HEK293 (cell line): ENCODE measurements around the gene DNAH8.

Experiments used
- EGR2 ChIP-seq: fragments of 450-650 bp; formaldehyde crosslinking; IDR thresholded peaks from 2 replicates; pipeline ENCODE4 v1.5.1; 2016; ENCODE audit warnings: low read depth, missing biosample characterization, missing genetic modification characterization
- HOXC10 ChIP-seq: sonication (generic); formaldehyde crosslinking; IDR thresholded peaks from 2 replicates; pipeline ENCODE4 v1.8.1; 2023; ENCODE audit warnings: mild to moderate bottlenecking, missing genetic modification reagents
- MEIS1 ChIP-seq: sonication (generic); formaldehyde crosslinking; IDR thresholded peaks from 2 replicates; pipeline ENCODE4 v1.8.1; 2022; ENCODE audit warnings: missing genetic modification reagents, mild to moderate bottlenecking, borderline replicate concordance
- PBX3 ChIP-seq: sonication (generic); formaldehyde crosslinking; IDR thresholded peaks from 2 replicates; pipeline ENCODE4 v1.8.1; 2022; ENCODE audit warnings: mild to moderate bottlenecking, moderate library complexity, missing genetic modification reagents
- PRDM6 ChIP-seq: fragments of 450-650 bp; formaldehyde crosslinking; IDR thresholded peaks from 2 replicates; pipeline ENCODE4 v1.5.1; 2017; ENCODE audit warnings: missing biosample characterization, missing genetic modification characterization
- REPIN1 ChIP-seq: fragments of 450-650 bp; formaldehyde crosslinking; IDR thresholded peaks from 2 replicates; pipeline ENCODE4 v1.5.1; 2017; ENCODE audit warnings: missing biosample characterization, missing genetic modification characterization, low read depth
- SP2 ChIP-seq: fragments of 450-650 bp; formaldehyde crosslinking; IDR thresholded peaks from 2 replicates; pipeline ENCODE4 v1.5.1; 2016; ENCODE audit warnings: missing biosample characterization, missing genetic modification characterization
- TCF7L2 ChIP-seq: IDR thresholded peaks from 2 replicates; pipeline ENCODE4 v1.6.1; 2011; ENCODE audit warnings: low read depth, mild to moderate bottlenecking, inconsistent platforms, low read length, moderate library complexity, borderline replicate concordance
- ZFHX2 ChIP-seq: fragments of 450-650 bp; formaldehyde crosslinking; conservative IDR thresholded peaks from 2 replicates; pipeline ENCODE4 v1.5.1; 2016; ENCODE audit warnings: missing biosample characterization, missing genetic modification characterization
- ZIC2 ChIP-seq: fragments of 450-650 bp; formaldehyde crosslinking; IDR thresholded peaks from 2 replicates; pipeline ENCODE4 v1.5.1; 2016; ENCODE audit warnings: missing biosample characterization, missing genetic modification characterization
- ZNF114 ChIP-seq: fragments of 450-650 bp; formaldehyde crosslinking; IDR thresholded peaks from 2 replicates; pipeline ENCODE4 v1.5.0; 2017; ENCODE audit warnings: missing biosample characterization, missing genetic modification characterization
- ZNF146 ChIP-seq: fragments of 450-650 bp; formaldehyde crosslinking; IDR thresholded peaks from 2 replicates; pipeline ENCODE4 v1.5.1; 2016; ENCODE audit warnings: missing biosample characterization, missing genetic modification characterization
- ZNF169 ChIP-seq: fragments of 450-650 bp; formaldehyde crosslinking; IDR thresholded peaks from 2 replicates; pipeline ENCODE4 v1.5.1; 2016; ENCODE audit warnings: missing biosample characterization, missing genetic modification characterization
- ZNF26 ChIP-seq: fragments of 450-650 bp; formaldehyde crosslinking; IDR thresholded peaks from 2 replicates; pipeline ENCODE4 v1.5.1; 2016; ENCODE audit warnings: missing biosample characterization, missing genetic modification characterization
- ZNF354C ChIP-seq: fragments of 450-650 bp; formaldehyde crosslinking; IDR thresholded peaks from 2 replicates; pipeline ENCODE4 v1.5.1; 2016; ENCODE audit warnings: missing biosample characterization, missing genetic modification characterization, low read depth, borderline replicate concordance
- ZNF362 ChIP-seq: fragments of 450-650 bp; formaldehyde crosslinking; IDR thresholded peaks from 2 replicates; pipeline ENCODE4 v1.5.1; 2016; ENCODE audit warnings: missing biosample characterization, missing genetic modification characterization
- ZNF423 ChIP-seq: fragments of 450-650 bp; formaldehyde crosslinking; IDR thresholded peaks from 2 replicates; pipeline ENCODE4 v1.5.1; 2016; ENCODE audit warnings: missing biosample characterization, missing genetic modification characterization
- ZNF555 ChIP-seq: fragments of 450-650 bp; formaldehyde crosslinking; conservative IDR thresholded peaks from 2 replicates; pipeline ENCODE4 v1.5.1; 2017; ENCODE audit warnings: missing biosample characterization, mild to moderate bottlenecking, missing genetic modification characterization, inconsistent platforms
- ZNF571 ChIP-seq: fragments of 450-650 bp; formaldehyde crosslinking; IDR thresholded peaks from 2 replicates; pipeline ENCODE4 v1.5.0; 2017; ENCODE audit warnings: missing biosample characterization, missing genetic modification characterization
- ZNF621 ChIP-seq: fragments of 450-650 bp; formaldehyde crosslinking; IDR thresholded peaks from 2 replicates; pipeline ENCODE4 v1.5.1; 2017; ENCODE audit warnings: missing biosample characterization, missing genetic modification characterization
- ZNF701 ChIP-seq: fragments of 450-650 bp; formaldehyde crosslinking; IDR thresholded peaks from 2 replicates; pipeline ENCODE4 v1.5.1; 2016; ENCODE audit warnings: missing biosample characterization, missing genetic modification characterization
- ZSCAN5A ChIP-seq: fragments of 450-650 bp; formaldehyde crosslinking; IDR thresholded peaks from 2 replicates; pipeline ENCODE4 v1.5.1; 2016; ENCODE audit warnings: missing biosample characterization, missing genetic modification characterization
- TF ChIP-seq, protein P1 (sequence below): fragments of 450-650 bp; formaldehyde crosslinking; IDR thresholded peaks from 2 replicates; pipeline ENCODE4 v1.5.1; 2017; ENCODE audit warnings: missing biosample characterization, missing genetic modification characterization
- TF ChIP-seq, protein P2 (sequence below): fragments of 450-650 bp; formaldehyde crosslinking; IDR thresholded peaks from 2 replicates; pipeline ENCODE4 v1.5.1; 2016; ENCODE audit warnings: missing biosample characterization, missing genetic modification characterization
- TF ChIP-seq, protein P3 (sequence below): fragments of 450-650 bp; formaldehyde crosslinking; IDR thresholded peaks from 2 replicates; pipeline ENCODE4 v1.5.1; 2016; ENCODE audit warnings: missing biosample characterization, missing genetic modification characterization

Gene DNAH8

GRCh38 chr6:38702558-38703397 lies 12.3 kb upstream of the DNAH8 start, which contains the start of gene GLO1 (continued):
- TF ChIP-seq SP2 (peak; percentile 86), MEIS1 (CRISPR knock-in tag) (no peak), ZNF26 (tag by site-specific recombination) (no peak), ZIC2 (tag by site-specific recombination) (no peak), ZNF701 (tag by site-specific recombination) (no peak), ZNF423 (no peak), ZNF362 (peak; percentile 95), ZSCAN5A (tag by site-specific recombination) (0 out of 2 replicates have a peak, but pooled peaks have one; percentile 26), PBX3 (CRISPR knock-in tag) (no peak; the same call in 1 of the 2 replicates), ZNF354C (no peak), HOXC10 (CRISPR knock-in tag) (no peak), TCF7L2 (no peak), ZNF114 (tag by site-specific recombination) (no peak), REPIN1 (peak; percentile 45; the same call in 1 of the 2 replicates), ZNF169 (tag by site-specific recombination) (no peak), PRDM6 (no peak), ZFHX2 (tag by site-specific recombination) (peak; percentile 96), ZNF555 (no peak), ZNF621 (tag by site-specific recombination) (no peak), ZNF571 (tag by site-specific recombination) (no peak), ZNF146 (tag by site-specific recombination) (no peak), EGR2 (tag by site-specific recombination) (peak; percentile 94)
- TF ChIP-seq, protein P1, sequence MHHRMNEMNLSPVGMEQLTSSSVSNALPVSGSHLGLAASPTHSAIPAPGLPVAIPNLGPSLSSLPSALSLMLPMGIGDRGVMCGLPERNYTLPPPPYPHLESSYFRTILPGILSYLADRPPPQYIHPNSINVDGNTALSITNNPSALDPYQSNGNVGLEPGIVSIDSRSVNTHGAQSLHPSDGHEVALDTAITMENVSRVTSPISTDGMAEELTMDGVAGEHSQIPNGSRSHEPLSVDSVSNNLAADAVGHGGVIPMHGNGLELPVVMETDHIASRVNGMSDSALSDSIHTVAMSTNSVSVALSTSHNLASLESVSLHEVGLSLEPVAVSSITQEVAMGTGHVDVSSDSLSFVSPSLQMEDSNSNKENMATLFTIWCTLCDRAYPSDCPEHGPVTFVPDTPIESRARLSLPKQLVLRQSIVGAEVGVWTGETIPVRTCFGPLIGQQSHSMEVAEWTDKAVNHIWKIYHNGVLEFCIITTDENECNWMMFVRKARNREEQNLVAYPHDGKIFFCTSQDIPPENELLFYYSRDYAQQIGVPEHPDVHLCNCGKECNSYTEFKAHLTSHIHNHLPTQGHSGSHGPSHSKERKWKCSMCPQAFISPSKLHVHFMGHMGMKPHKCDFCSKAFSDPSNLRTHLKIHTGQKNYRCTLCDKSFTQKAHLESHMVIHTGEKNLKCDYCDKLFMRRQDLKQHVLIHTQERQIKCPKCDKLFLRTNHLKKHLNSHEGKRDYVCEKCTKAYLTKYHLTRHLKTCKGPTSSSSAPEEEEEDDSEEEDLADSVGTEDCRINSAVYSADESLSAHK (tag by site-specific recombination) = no peak
- TF ChIP-seq, protein P2, sequence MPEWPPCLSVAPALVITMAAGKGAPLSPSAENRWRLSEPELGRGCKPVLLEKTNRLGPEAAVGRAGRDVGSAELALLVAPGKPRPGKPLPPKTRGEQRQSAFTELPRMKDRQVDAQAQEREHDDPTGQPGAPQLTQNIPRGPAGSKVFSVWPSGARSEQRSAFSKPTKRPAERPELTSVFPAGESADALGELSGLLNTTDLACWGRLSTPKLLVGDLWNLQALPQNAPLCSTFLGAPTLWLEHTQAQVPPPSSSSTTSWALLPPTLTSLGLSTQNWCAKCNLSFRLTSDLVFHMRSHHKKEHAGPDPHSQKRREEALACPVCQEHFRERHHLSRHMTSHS (tag by site-specific recombination) = no peak
- TF ChIP-seq, protein P3, sequence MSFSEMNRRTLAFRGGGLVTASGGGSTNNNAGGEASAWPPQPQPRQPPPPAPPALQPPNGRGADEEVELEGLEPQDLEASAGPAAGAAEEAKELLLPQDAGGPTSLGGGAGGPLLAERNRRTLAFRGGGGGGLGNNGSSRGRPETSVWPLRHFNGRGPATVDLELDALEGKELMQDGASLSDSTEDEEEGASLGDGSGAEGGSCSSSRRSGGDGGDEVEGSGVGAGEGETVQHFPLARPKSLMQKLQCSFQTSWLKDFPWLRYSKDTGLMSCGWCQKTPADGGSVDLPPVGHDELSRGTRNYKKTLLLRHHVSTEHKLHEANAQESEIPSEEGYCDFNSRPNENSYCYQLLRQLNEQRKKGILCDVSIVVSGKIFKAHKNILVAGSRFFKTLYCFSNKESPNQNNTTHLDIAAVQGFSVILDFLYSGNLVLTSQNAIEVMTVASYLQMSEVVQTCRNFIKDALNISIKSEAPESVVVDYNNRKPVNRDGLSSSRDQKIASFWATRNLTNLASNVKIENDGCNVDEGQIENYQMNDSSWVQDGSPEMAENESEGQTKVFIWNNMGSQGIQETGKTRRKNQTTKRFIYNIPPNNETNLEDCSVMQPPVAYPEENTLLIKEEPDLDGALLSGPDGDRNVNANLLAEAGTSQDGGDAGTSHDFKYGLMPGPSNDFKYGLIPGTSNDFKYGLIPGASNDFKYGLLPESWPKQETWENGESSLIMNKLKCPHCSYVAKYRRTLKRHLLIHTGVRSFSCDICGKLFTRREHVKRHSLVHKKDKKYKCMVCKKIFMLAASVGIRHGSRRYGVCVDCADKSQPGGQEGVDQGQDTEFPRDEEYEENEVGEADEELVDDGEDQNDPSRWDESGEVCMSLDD (tag by site-specific recombination) = no peak
